Osteoblast (primary cell): ENCODE data around the gene FAM43B. TPM values are rescaled to one million over a fixed set of nuclear protein-coding genes. Genes with fewer than 3 reads are reported as not detected.

ENCODE experiments used
- DNase-seq: peaks from one replicate; pipeline ENCODE4 v3.0.0; 2011; ENCODE audit warnings: low spot score, mixed read lengths; ENCODE audit not compliant: insufficient read length; ENCODE audit errors: missing footprints
- H2AFZ ChIP-seq: 2 replicates; pipeline ENCODE4 v1.6.0; 2011; ENCODE audit warnings: mild to moderate bottlenecking, low read length
- H3K27ac ChIP-seq: 2 replicates; pipeline ENCODE4 v1.5.1; 2011; ENCODE audit warnings: mild to moderate bottlenecking, low read depth, low read length, moderate library complexity
- H3K27me3 ChIP-seq: 2 replicates; pipeline ENCODE4 v1.6.0; 2012; ENCODE audit warnings: mild to moderate bottlenecking, control low read depth, inconsistent platforms, low read length, moderate library complexity; ENCODE audit not compliant: insufficient read depth
- H3K36me3 ChIP-seq: 2 replicates; pipeline ENCODE4 v1.5.1; 2011; ENCODE audit warnings: mild to moderate bottlenecking, low read length, control low read depth, moderate library complexity; ENCODE audit not compliant: insufficient read depth
- H3K4me1 ChIP-seq: 2 replicates; pipeline ENCODE4 v1.5.1; 2011; ENCODE audit warnings: mild to moderate bottlenecking, low read length, control low read depth, moderate library complexity; ENCODE audit not compliant: insufficient read depth
- H3K4me2 ChIP-seq: 2 replicates; pipeline ENCODE4 v1.6.0; 2011; ENCODE audit warnings: mild to moderate bottlenecking, low read length; ENCODE audit not compliant: insufficient read depth
- H3K4me3 ChIP-seq: fragments of 200-600 bp; sonication (generic); 3 replicates; pipeline ENCODE4 v1.5.1; 2012; ENCODE audit warnings: mild to moderate bottlenecking, low read length, inconsistent platforms; ENCODE audit not compliant: insufficient read depth
- H3K79me2 ChIP-seq: 2 replicates; pipeline ENCODE4 v1.6.0; 2012; ENCODE audit warnings: mild to moderate bottlenecking, low read length, control low read depth, inconsistent platforms; ENCODE audit not compliant: insufficient read depth
- H3K9me3 ChIP-seq: 2 replicates; pipeline ENCODE4 v1.5.1; 2011; ENCODE audit warnings: low read depth, low read length, control low read depth
- H4K20me1 ChIP-seq: 2 replicates; pipeline ENCODE4 v1.6.0; 2012; ENCODE audit warnings: mild to moderate bottlenecking, low read length, control low read depth; ENCODE audit not compliant: insufficient read depth
- CTCF ChIP-seq: IDR thresholded peaks from 2 replicates; pipeline ENCODE4 v1.5.1; 2011; ENCODE audit warnings: mild to moderate bottlenecking, low read depth, low read length, moderate library complexity; ENCODE audit errors: extremely low read depth
- total RNA-seq: library from RNA; depleted of rRNA; stranded (reverse); fragments of >200 nt; gene quantifications from 2 replicates; pipeline ENCODE4 v1.2.3, GENCODE V29; 2012

Gene FAM43B
- total RNA-seq, 1 donor, result under 0.01 TPM

GRCh38 chr1:20555025-20555757 is 2.8 kb downstream of the FAM43B start:
- no peak overlapping the region for H3K4me2 ChIP-seq
- H4K20me1 ChIP-seq, result no peaks in the 10 kb centered on the region
- TF ChIP-seq CTCF, result no peak
- no peaks in the 10 kb centered on the region for H3K36me3 ChIP-seq
- no peak overlapping the region for H3K27ac ChIP-seq
- H3K79me2 ChIP-seq, result no peaks in the 10 kb centered on the region
- DNase-seq, result peak; percentile 82
- H3K4me1 ChIP-seq, result no peaks in the 10 kb centered on the region
- peaks cover 72% of the 10 kb centered on the region for H3K27me3 ChIP-seq
- no peaks in the 10 kb centered on the region for H3K9me3 ChIP-seq
- H2AFZ ChIP-seq, result no peak overlapping the region
- no peak overlapping the region for H3K4me3 ChIP-seq

GRCh38 chr1:20555758-20556120 is 3.4 kb downstream of the FAM43B start:
- H3K9me3 ChIP-seq, result no peaks in the 10 kb centered on the region
- no peak overlapping the region for H2AFZ ChIP-seq
- H3K4me1 ChIP-seq, result no peaks in the 10 kb centered on the region
- H3K27me3 ChIP-seq, result peaks cover 75% of the 10 kb centered on the region
- no peaks in the 10 kb centered on the region for H4K20me1 ChIP-seq
- no peak overlapping the region for H3K27ac ChIP-seq
- no peaks in the 10 kb centered on the region for H3K79me2 ChIP-seq
- no peak overlapping the region for H3K4me3 ChIP-seq
- H3K36me3 ChIP-seq, result no peaks in the 10 kb centered on the region
- no peak for TF ChIP-seq CTCF
- no peak for DNase-seq
- no peak overlapping the region for H3K4me2 ChIP-seq

- peak; percentile 87 for DNase-seq
- no peak overlapping the region for H3K4me3 ChIP-seq
- H3K4me1 ChIP-seq, result no peaks in the 10 kb centered on the region
- H4K20me1 ChIP-seq, result no peaks in the 10 kb centered on the region
- no peaks in the 10 kb centered on the region for H3K36me3 ChIP-seq
- H3K27me3 ChIP-seq, result peaks cover 62% of the 10 kb centered on the region
- H3K4me2 ChIP-seq, result no peak overlapping the region
- no peaks in the 10 kb centered on the region for H3K79me2 ChIP-seq
- TF ChIP-seq CTCF, result no peak
- no peaks in the 10 kb centered on the region for H3K9me3 ChIP-seq
- H2AFZ ChIP-seq, result no peak overlapping the region
- no peak overlapping the region for H3K27ac ChIP-seq
Measured at GRCh38 chr1:20558191-20558590, 5.8 kb downstream of the FAM43B start.

GRCh38 chr1:20560966-20561365 is 8.6 kb downstream of the FAM43B start:
- Histone ChIP-seq H3K4me3 (no peak overlapping the region), H4K20me1 (no peaks in the 10 kb centered on the region), H3K79me2 (no peaks in the 10 kb centered on the region), H3K9me3 (no peaks in the 10 kb centered on the region), H3K4me2 (no peak overlapping the region), H3K27me3 (peaks cover 45% of the 10 kb centered on the region), H3K4me1 (no peaks in the 10 kb centered on the region), H2AFZ (no peak overlapping the region), H3K36me3 (no peaks in the 10 kb centered on the region), H3K27ac (no peak overlapping the region)
- TF ChIP-seq CTCF, result no peak
- no peak for DNase-seq
